Measurements from ENCODE around the gene SNX17.
A peak's percentile ranks its signal among the peaks of the same experiment; 100 is the strongest.

SNX17 gene

GRCh38 chr2:27363933-27364332 lies 6.5 kb upstream of the SNX17 start:
- DNase-seq, result no peak

GRCh38 chr2:27369471-27370025 lies 868 bp upstream of the SNX17 start:
- DNase-seq, result peak in 33 of 58 donors; percentile 17 to 76 (median 56)

DNA sequence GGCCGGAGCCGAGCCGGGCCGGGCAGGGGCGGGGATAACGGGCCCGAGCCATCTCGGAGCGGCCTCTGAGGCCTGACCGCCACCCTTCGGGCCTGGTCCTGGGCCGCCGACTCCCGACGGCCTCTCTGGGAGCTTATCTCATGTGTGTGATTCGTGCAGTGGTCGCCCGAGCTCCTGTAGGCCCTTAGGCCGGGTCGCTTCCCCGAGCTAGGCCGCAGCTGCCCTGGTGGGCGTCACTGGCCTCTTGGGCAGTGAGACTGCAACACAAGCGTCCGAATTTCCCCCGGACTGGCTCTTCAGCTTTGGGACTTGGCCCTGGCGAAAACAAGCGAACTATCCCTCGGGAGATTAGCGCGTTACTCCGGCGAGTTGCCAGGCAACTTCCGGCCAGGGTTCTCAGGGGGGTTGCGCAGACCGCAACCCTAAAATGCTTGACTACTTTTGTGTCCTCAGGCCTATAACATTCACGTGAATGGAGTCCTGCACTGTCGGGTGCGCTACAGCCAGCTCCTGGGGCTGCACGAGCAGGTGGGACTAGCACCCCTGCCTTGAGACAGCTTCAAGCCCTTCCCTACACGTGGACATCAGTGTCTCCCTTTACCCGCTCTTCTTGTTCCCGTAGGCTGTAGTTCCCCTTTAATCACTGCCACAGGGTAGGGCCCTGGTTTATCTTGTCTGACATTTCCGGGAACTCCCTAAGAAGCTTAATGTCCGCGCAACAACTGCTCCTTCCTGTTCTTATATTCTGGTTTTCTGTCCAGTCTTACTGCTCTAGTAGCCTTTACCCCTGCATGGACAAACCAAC lies 602 bp downstream of the SNX17 start:
- peak in 8 of 58 donors; percentile 41 to 64 (median 46) for DNase-seq

- no peak for DNase-seq
These were observed 2.5 kb downstream of the SNX17 start for GRCh38 chr2:27372937-27373336.

GRCh38 chr2:27373567-27373966 lies 3.2 kb downstream of the SNX17 start:
- DNase-seq, result no peak

- no peak for DNase-seq
These were observed 5.2 kb downstream of the SNX17 start for GRCh38 chr2:27375513-27376099.

DNA sequence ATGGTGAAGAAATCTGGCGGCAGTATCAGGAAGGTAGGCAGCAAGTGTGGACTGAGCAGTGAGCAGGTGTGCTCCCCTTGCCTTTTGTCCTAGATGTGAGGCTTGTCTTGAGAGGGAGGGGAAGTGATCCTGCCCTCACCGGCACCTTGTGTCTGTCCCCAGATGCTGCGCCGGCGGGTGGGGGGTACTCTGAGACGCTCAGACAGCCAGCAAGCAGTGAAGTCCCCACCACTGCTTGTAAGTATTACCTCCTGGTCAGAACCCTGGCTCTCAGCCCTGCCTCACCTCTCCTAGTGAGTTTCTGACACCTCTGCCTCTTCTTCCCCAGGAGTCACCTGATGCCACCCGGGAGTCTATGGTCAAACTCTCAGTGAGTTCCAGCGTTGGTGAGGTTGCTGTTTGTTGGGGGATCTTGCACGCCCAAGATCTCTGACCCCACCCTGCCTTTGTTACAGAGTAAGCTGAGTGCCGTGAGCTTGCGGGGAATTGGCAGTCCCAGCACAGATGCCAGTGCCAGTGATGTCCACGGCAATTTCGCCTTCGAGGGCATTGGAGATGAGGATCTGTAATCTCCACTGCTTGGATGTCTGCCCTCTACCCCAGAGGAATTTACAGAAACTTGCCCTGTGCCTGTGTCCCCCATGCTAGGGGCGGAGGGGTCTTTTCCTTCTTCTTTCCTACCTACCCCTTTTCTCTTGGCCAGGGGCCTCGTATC lies 5.9 kb downstream of the SNX17 start:
- no peak for DNase-seq

DNA sequence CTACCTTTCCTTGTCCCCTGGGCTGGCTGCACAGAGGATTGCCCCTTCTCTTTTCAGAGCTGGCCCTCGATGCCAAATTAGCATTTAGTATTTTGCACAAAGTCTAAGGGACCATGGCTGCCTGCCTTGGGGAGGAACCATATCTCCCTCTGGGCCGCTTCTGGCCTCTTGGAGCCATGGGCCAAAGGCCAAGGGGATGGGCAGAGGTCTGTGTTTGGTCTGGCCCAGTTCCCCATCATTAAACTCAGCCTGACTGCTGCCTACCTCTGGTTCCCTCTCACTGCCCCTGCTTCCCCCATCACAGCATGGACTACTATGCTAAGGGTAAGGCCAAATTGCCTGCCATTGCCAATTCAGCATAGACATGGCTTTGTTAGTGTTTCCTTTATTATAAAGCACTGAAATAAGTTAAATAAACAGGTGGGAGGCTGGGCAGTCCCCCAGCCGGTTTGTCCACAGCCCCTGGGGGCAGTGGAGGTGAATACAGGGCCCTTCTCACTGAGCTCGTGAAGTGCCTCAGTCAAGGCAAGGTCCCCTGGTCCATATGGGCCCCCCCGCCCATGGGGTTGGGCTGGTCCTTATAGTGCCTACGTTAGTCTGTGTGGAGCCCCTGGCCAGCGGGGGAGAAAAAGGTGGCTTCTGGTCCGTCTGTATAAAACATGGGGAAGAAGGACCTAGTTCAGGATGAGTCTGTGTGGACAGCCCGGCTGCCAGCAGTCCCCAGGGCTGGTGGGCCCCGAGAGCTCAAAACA lies 6.6 kb downstream of the SNX17 start:
- no peak for DNase-seq

DNA sequence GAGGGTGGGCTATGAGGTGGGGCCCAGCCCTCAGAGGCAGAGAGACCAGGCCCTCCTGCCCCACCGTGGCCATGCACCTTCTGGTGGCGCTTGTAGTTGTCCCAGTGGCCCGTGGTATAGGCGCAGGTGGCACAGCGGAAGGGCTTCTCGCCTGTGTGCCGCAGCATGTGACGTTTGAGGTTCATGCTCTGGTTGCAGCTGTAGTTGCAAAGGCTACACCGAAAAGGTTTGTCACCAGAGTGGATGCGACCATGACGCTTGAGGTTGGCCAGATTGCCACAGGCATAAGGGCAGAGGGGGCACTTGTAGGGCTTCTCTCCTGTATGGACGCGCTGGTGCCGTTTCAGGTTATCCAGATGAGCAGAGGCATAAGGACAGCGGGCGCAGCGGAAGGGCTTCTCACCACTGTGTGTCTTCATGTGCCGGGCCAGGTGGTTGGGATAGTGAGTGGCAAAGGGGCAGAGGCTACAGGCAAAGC lies 7.2 kb downstream of the SNX17 start:
- DNase-seq, result peak in 1 of 58 donors; percentile 11

DNA sequence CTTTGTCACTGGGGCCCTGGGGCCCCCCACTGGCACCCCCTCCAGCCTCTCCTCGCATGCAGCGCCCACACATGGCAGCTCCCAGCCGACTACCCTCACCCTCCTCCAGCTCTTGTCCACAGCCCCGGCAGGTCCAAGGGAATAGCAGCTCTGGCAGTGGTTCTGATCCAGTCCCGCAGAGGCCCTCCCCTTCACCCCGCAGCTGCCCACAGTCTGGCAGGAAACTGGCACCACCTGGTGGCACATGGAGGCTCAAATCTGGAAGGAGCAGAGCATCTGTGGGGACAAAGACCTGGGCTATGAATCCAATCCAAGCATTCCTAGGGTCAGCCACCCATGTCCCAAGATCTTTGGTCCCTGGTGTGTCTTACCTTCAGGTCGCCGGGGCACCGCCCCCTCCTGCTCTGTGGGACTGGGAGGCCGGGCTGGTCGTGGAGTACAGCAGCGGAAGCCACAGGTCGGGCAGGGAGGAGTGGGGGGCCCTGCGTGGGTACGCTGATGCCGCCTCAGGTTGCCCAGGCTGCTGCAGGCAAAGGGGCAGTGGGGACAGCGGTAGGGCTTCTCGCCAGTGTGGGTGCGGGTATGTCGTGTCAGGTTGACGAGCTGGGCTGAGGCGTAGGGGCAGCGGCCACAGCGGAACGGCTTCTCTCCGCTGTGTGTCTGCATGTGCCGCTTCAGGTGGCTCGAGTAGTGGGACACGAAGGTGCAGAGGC lies 7.8 kb downstream of the SNX17 start:
- DNase-seq, result peak in 9 of 58 donors; percentile 7 to 34 (median 20)

DNA sequence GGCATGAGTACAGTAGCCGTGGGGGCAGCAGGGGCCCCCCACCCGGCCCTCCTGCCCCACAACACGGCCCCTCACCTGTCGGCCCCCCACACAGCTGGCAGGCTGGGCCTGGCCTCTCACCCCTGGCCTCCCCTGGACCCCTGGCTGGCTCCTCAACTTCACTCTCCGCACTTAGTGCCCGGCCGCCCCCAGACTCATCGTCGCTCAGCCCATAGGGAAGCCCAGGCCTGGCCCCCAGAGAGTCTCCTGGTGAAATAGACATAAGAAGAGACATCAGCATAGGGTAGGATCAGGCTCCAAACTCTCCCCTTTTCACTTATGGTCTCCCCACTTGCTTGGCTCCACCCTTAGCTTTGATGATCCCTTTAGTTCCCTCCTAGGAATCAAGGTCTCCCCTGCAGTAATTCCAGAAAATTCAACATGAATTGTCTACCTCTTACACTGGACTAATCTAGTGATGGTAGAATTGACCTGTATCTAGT lies 8.4 kb downstream of the SNX17 start:
- DNase-seq, result no peak

GRCh38 chr2:27379383-27379835 lies 9.0 kb downstream of the SNX17 start:
- no peak for DNase-seq

DNA sequence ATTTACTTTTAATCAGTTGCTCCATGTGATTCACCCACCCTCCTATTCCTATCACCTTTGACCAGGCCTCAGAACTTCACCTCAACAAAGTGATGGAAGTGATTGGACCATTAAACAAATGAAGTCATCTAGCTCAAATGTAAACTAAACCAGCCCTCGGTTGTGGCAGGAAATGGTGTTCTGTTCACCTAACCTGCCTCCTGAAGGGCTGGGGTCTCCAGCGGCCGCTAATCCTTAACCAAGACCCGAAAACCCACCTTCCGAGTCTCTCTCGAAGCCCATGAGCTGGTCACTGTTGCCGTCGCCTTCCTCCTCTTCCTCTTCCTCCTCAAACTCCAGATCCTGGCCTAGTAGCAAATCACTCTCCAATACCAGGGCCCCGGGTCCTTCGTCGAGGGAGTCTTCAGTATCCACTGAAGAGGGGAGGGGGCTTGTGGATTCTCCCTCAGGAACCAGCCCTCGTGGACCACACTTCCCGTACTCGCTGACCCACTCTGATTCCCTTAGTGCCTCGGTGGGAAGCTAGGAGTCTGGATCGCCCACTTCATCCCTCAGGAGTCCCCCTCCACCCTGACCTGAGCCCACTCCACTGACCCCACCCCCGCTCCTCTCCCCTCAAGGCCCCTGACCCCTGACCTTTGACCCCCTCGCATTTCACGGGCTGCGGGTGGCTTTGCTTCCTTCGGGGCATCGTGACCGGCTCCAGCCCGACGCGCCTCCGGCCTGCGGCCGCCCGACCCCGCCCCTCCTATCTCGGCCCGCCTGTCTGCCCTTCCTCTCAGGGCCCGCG lies 9.6 kb downstream of the SNX17 start:
- peak in 45 of 58 donors; percentile 44 to 89 (median 78) for DNase-seq

- DNase-seq, result peak; percentile 84 to 99 (median 96)
These were observed 10.5 kb downstream of the SNX17 start, which contains the start of gene ZNF513 for GRCh38 chr2:27380626-27381545. ZNF513 (minus strand) TSS chr2:27380734; CDS start chr2:27380526, 208 bp downstream.

DNA sequence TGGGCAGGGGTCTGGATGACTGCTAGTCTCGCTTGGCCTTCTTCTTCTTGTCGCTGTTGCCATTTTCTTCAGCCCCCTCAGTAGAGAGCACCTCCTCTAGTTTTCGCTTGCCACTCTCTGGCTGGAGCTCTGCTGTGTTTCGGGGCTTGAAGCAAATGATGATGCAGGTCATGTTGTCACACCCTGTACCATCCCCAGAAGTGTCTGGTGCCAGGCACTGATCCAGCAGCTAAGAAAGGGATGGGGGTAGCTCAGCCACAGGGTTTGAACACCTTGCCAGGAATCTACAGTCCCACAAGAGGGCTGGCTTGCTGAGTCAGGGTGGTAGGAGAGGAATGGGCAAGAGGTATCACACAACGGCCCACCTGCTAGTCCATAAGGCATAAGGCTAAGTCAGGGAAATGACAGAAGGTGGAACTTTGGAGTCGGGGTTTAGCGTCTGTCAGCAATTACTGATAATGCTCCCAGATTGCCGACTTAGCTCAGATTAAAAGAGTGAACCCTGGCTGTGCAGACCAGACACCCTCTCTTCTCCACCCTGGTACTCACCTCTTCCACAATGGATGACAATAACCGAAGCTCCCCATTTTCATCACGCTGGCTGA lies 11.3 kb downstream of the SNX17 start:
- no peak for DNase-seq

GRCh38 chr2:27390822-27391679 lies 20.6 kb downstream of the SNX17 start:
- DNase-seq, result no peak
